ENCODE measurements around the gene MRPS18B.
"Not testable (repeated sequence)": the region's sequence is repeated elsewhere in the genome, so short reads cannot be mapped to it uniquely, and the experiment has no call there.

MRPS18B gene

GRCh38 chr6:30592287-30592686, 25.4 kb upstream of the MRPS18B start:
- no peak overlapping the region for H3K4me3 ChIP-seq (replicated peaks; ENCODE audit: low read depth, low read length)
- no peak for DNase-seq (ENCODE audit: low read depth)
- no peak for TF ChIP-seq CTCF (IDR thresholded peaks at IDR 0.05; ENCODE audit: low read length, missing control alignments)

GRCh38 chr6:30597315-30598144, 20.1 kb upstream of the MRPS18B start:
- peak; percentile 84 for DNase-seq (ENCODE audit: low read depth)
- not testable (repeated sequence) for H3K4me3 ChIP-seq (replicated peaks; ENCODE audit: low read depth, low read length)
- TF ChIP-seq CTCF (IDR thresholded peaks at IDR 0.05; ENCODE audit: low read length, missing control alignments): peak; percentile 79

- no peak overlapping the region for H3K4me3 ChIP-seq (replicated peaks; ENCODE audit: low read depth, low read length)
- TF ChIP-seq CTCF (IDR thresholded peaks at IDR 0.05; ENCODE audit: low read length, missing control alignments): no peak
- no peak for DNase-seq (ENCODE audit: low read depth)
These were observed 18.6 kb upstream of the MRPS18B start for GRCh38 chr6:30598912-30599624.

- no peak for DNase-seq (ENCODE audit: low read depth)
- no peak for TF ChIP-seq CTCF (IDR thresholded peaks at IDR 0.05; ENCODE audit: low read length, missing control alignments)
- H3K4me3 ChIP-seq (replicated peaks; ENCODE audit: low read depth, low read length): no peak overlapping the region
These were observed 17.9 kb upstream of the MRPS18B start for GRCh38 chr6:30599625-30600324.

- no peak overlapping the region for H3K4me3 ChIP-seq (replicated peaks; ENCODE audit: low read depth, low read length)
- no peak for DNase-seq (ENCODE audit: low read depth)
- no peak for TF ChIP-seq CTCF (IDR thresholded peaks at IDR 0.05; ENCODE audit: low read length, missing control alignments)
These were observed 17.1 kb upstream of the MRPS18B start for GRCh38 chr6:30600451-30600961.

- no peak for TF ChIP-seq CTCF (IDR thresholded peaks at IDR 0.05; ENCODE audit: low read length, missing control alignments)
- no peak for DNase-seq (ENCODE audit: low read depth)
- H3K4me3 ChIP-seq (replicated peaks; ENCODE audit: low read depth, low read length): no peak overlapping the region
These were observed 16.2 kb upstream of the MRPS18B start for GRCh38 chr6:30601436-30601814.

Measured in fibroblast of pulmonary artery (primary cell).